SJCRH30 (cell line): ENCODE measurements around the gene ABO. TPM values are rescaled to one million over a fixed set of nuclear protein-coding genes. Genes with fewer than 3 reads are reported as not detected.
A peak's percentile ranks its signal among the peaks of the same experiment; 100 is the strongest.
"Not testable (repeated sequence)": the region's sequence is repeated elsewhere in the genome, so short reads cannot be mapped to it uniquely, and the experiment has no call there.

Experiments
- DNase-seq, 2 experiments: peaks; one replicate each; pipeline ENCODE4 v3.0.0-alpha.2; 2015 to 2020
- H3K27ac ChIP-seq: fragments of 250-450 bp; sonication (Bioruptor Pico); 2 replicates; pipeline ENCODE4 v1.5.1; 2020; ENCODE audit warnings: mild to moderate bottlenecking, moderate library complexity
- H3K27me3 ChIP-seq: fragments of 250-450 bp; sonication (Bioruptor Pico); 2 replicates; pipeline ENCODE4 v1.5.1; 2020; ENCODE audit warnings: mild to moderate bottlenecking, moderate library complexity
- H3K36me3 ChIP-seq: fragments of 250-450 bp; sonication (Bioruptor Pico); 2 replicates; pipeline ENCODE4 v1.5.1; 2020; ENCODE audit warnings: mild to moderate bottlenecking, moderate library complexity
- H3K4me1 ChIP-seq: fragments of 250-450 bp; sonication (Bioruptor Pico); 2 replicates; pipeline ENCODE4 v1.5.1; 2020; ENCODE audit warnings: mild to moderate bottlenecking, moderate library complexity
- H3K4me3 ChIP-seq: fragments of 250-450 bp; sonication (Bioruptor Pico); 2 replicates; pipeline ENCODE4 v1.5.1; 2020; ENCODE audit warnings: mild to moderate bottlenecking, moderate library complexity
- H3K9me3 ChIP-seq: fragments of 250-450 bp; sonication (Bioruptor Pico); replicated peaks from 2 replicates; pipeline ENCODE4 v1.5.1; 2020; ENCODE audit warnings: mild to moderate bottlenecking, moderate library complexity
- total RNA-seq: library from RNA; depleted of rRNA; stranded (reverse); fragments of >200 nt; shearing (Covaris generic); gene quantifications from 2 replicates; pipeline ENCODE4 v1.2.3, GENCODE V29; 2014

The ABO gene
- total RNA-seq, 1 experiment from 2014 or later: not detected

- Histone ChIP-seq H3K27ac (no peak overlapping the region), H3K9me3 (no peaks in the 10 kb centered on the region), H3K4me1 (no peaks in the 10 kb centered on the region), H3K4me3 (no peak overlapping the region), H3K36me3 (no peaks in the 10 kb centered on the region), H3K27me3 (peaks cover 31% of the 10 kb centered on the region)
- DNase-seq: no peak
Measured at GRCh38 chr9:133249337-133249736, 25.7 kb downstream of the ABO start.

GRCh38 chr9:133248726-133249295, 26.2 kb downstream of the ABO start:
- H3K27me3 ChIP-seq: peaks cover 35% of the 10 kb centered on the region
- no peaks in the 10 kb centered on the region for H3K4me1 ChIP-seq
- no peaks in the 10 kb centered on the region for H3K9me3 ChIP-seq
- H3K36me3 ChIP-seq: no peaks in the 10 kb centered on the region
- H3K4me3 ChIP-seq: no peak overlapping the region
- DNase-seq: no peak
- no peak overlapping the region for H3K27ac ChIP-seq

- Histone ChIP-seq H3K4me1 (no peaks in the 10 kb centered on the region), H3K36me3 (no peaks in the 10 kb centered on the region), H3K4me3 (no peak overlapping the region), H3K9me3 (no peaks in the 10 kb centered on the region), H3K27me3 (peaks cover 37% of the 10 kb centered on the region), H3K27ac (no peak overlapping the region)
- no peak for DNase-seq
Measured at GRCh38 chr9:133247632-133248031, 27.4 kb downstream of the ABO start.

- H3K27ac ChIP-seq: no peak overlapping the region
- no peaks in the 10 kb centered on the region for H3K36me3 ChIP-seq
- H3K27me3 ChIP-seq: peaks cover 43% of the 10 kb centered on the region
- H3K4me3 ChIP-seq: no peak overlapping the region
- H3K4me1 ChIP-seq: no peaks in the 10 kb centered on the region
- H3K9me3 ChIP-seq: no peaks in the 10 kb centered on the region
- DNase-seq: no peak
Measured at GRCh38 chr9:133246991-133247390, 28.0 kb downstream of the ABO start.

GRCh38 chr9:133246562-133246961, 28.4 kb downstream of the ABO start:
- peaks cover 44% of the 10 kb centered on the region for H3K27me3 ChIP-seq
- no peaks in the 10 kb centered on the region for H3K9me3 ChIP-seq
- H3K4me3 ChIP-seq: no peak overlapping the region
- H3K4me1 ChIP-seq: no peaks in the 10 kb centered on the region
- DNase-seq: no peak
- no peaks in the 10 kb centered on the region for H3K36me3 ChIP-seq
- H3K27ac ChIP-seq: no peak overlapping the region

DNA sequence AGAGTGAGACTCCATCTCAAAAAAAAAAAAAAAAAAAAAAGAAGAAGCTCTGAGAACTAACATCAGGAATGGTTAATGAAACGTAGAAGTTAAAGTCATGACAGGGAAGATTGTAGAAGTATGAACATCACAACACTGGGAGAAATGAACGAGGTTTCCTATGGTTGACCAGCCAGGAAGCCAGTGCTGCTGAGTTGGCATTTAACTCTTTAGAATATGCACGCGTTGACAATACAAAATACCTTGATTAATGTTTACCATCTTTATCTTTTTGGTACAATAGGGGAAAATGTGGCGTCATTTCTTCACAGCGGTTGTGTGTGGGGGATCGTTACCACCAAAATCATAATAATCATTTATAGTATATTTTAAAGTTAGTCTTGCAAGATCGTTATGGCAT, 32.0 kb downstream of the ABO start:
- Histone ChIP-seq H3K27me3 (peaks cover 32% of the 10 kb centered on the region), H3K4me3 (no peak overlapping the region), H3K36me3 (no peaks in the 10 kb centered on the region), H3K4me1 (no peaks in the 10 kb centered on the region), H3K27ac (no peak overlapping the region), H3K9me3 (no peaks in the 10 kb centered on the region)
- no peak for DNase-seq

- no peaks in the 10 kb centered on the region for H3K9me3 ChIP-seq
- no peaks in the 10 kb centered on the region for H3K4me1 ChIP-seq
- H3K27me3 ChIP-seq: peaks cover 38% of the 10 kb centered on the region
- no peak for DNase-seq
- no peaks in the 10 kb centered on the region for H3K36me3 ChIP-seq
- no peak overlapping the region for H3K4me3 ChIP-seq
- H3K27ac ChIP-seq: no peak overlapping the region
Measured at GRCh38 chr9:133242241-133242640, 32.8 kb downstream of the ABO start.

- Histone ChIP-seq H3K4me1 (no peaks in the 10 kb centered on the region), H3K36me3 (no peaks in the 10 kb centered on the region), H3K9me3 (no peaks in the 10 kb centered on the region), H3K4me3 (no peak overlapping the region), H3K27me3 (peaks cover 31% of the 10 kb centered on the region), H3K27ac (no peak overlapping the region)
- no peak for DNase-seq
Measured at GRCh38 chr9:133239533-133240090, 35.4 kb downstream of the ABO start.

DNA sequence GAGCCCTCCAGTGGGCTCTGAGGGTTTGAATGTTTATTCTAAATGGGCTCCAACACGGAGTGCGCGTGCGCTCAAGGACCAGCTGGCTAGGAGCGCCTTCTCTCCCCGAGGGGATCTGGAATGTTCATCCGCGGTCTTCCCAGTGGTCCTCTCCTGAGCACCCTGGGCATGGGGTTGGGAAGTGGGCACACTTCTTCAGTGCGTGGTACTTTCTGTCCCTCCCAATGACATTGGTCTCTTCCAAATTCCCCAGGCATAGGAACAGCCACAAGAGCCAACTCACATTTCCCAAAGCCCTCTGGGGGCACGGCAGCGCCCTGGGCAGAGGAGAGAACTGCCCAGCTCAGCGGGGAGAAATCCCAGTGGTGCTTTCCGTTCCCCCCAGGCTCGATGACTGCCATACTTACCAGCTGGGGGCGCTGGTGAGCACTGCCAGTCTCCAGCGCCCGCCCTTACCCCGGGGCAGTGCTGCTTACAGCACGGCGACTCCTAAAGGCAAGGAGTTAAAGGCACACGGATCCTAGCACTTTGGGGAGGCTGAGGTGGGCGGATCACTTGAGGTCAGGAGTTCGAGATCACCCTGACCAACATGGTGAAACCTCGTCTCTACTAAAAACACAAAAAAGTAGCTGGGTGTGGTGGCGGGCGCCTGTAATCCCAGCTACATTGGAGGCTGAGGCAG, 36.0 kb downstream of the ABO start:
- Histone ChIP-seq H3K27me3 (peaks cover 27% of the 10 kb centered on the region), H3K9me3 (no peaks in the 10 kb centered on the region), H3K4me3 (no peak overlapping the region), H3K4me1 (no peaks in the 10 kb centered on the region), H3K36me3 (no peaks in the 10 kb centered on the region), H3K27ac (no peak overlapping the region)
- DNase-seq: peak in 1 of 2 experiments; percentile 30

GRCh38 chr9:133238272-133238850, 36.6 kb downstream of the ABO start:
- DNase-seq: peak in 1 of 2 experiments; percentile 12
- H3K4me3 ChIP-seq: no peak overlapping the region
- no peaks in the 10 kb centered on the region for H3K9me3 ChIP-seq
- no peaks in the 10 kb centered on the region for H3K36me3 ChIP-seq
- H3K4me1 ChIP-seq: no peaks in the 10 kb centered on the region
- H3K27ac ChIP-seq: no peak overlapping the region
- H3K27me3 ChIP-seq: peaks cover 23% of the 10 kb centered on the region

- Histone ChIP-seq H3K27me3 (peaks cover 19% of the 10 kb centered on the region), H3K27ac (no peak overlapping the region), H3K4me3 (no peak overlapping the region), H3K36me3 (no peaks in the 10 kb centered on the region), H3K4me1 (no peaks in the 10 kb centered on the region), H3K9me3 (no peaks in the 10 kb centered on the region)
- DNase-seq: no peak
Measured at GRCh38 chr9:133237035-133237731, 37.8 kb downstream of the ABO start.

DNA sequence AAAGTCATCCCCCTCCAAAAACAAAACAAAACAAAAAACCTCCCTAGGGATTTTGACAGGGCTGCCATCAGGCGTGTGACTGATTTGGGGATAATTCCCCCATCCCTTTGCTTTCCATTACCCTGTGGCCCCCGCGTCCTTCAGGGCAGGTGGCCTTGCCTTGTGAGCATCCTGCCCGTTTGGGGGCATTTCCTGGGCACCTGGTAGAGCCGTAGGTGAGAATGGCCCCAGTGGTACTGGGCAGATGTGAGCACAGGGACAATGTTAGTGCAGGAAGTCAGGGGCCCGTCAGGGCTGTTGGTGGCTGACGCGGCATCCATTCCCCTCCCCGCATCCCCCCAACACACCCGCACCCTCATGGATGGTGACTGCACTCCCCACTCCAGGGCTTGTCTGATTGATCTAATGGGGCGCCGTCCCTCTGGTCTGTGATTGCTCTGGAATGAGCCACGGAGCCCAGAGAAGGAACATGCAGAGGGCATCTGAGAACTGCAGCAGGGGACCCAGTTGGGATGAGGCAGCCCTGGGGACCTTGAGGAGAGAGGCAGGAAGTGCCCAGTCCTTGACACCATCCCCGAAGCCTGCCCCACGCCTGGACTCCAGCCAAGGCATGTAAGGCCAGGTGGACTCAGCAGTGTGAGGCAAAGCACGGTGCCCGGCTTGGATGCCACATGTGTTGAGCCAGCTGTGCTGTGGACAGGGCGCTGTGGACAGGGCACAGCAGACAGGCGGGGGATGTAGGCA, 38.5 kb downstream of the ABO start:
- H3K27ac ChIP-seq, H3K36me3 ChIP-seq, H3K4me3 ChIP-seq, H3K9me3 ChIP-seq, H3K4me1 ChIP-seq, DNase-seq: not testable (repeated sequence)
- H3K27me3 ChIP-seq: peaks cover 16% of the 10 kb centered on the region

DNA sequence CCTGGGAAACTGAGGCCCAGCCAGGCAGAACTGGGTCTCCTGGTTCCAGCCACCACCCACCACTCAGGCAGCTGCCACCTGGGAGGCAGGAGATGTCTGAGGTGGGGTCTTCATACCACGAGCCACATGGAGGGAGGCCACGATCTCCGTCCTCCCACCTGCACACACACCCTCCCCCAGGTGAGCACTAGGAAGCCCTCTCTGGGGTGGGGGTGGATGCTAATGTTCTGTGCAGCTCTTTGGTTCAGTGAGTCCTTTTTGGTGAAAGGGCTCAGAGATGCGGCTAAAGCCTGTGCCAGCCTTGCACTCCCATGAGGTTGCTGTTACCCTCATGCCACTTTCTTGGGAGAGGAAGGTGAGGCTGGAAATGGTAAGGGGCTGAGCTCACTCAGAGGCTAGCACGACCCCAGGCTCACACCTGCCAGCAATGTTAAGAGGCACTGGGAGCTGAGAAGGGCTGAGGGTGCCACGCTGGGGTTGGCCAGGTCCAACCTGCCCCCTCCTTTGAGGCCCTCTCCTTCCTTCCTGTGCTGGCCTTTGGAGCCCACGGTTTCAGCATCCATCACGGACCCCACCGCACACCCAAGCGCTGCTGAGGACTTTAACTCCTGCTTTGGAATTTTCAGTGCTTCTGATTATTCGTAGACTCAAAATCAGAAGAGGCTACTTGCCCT, 39.3 kb downstream of the ABO start:
- H3K9me3 ChIP-seq: no peaks in the 10 kb centered on the region
- peaks cover 16% of the 10 kb centered on the region for H3K27me3 ChIP-seq
- no peak overlapping the region for H3K27ac ChIP-seq
- DNase-seq: no peak
- no peaks in the 10 kb centered on the region for H3K4me1 ChIP-seq
- no peaks in the 10 kb centered on the region for H3K36me3 ChIP-seq
- H3K4me3 ChIP-seq: no peak overlapping the region
